Stimulated activated naive CD8-positive, alpha-beta T cell treated with anti-CD3 and anti-CD28 coated beads, Interleukin-15, Interleukin-2, amounts not matched to agents 100 U/mL and 50 U/mL, for 24 hours (primary cell): ENCODE data around the gene ERO1A.
A peak's percentile ranks its signal among the peaks of the same experiment; 100 is the strongest.

Experiments used
- ATAC-seq: fragments of 150-1000 bp; cut with Tn5 transposase; one replicate; pipeline ENCODE4 v1.10.0; 2021
- DNase-seq: peaks from one replicate; pipeline ENCODE4 v3.0.0; 2021

Gene ERO1A

DNA sequence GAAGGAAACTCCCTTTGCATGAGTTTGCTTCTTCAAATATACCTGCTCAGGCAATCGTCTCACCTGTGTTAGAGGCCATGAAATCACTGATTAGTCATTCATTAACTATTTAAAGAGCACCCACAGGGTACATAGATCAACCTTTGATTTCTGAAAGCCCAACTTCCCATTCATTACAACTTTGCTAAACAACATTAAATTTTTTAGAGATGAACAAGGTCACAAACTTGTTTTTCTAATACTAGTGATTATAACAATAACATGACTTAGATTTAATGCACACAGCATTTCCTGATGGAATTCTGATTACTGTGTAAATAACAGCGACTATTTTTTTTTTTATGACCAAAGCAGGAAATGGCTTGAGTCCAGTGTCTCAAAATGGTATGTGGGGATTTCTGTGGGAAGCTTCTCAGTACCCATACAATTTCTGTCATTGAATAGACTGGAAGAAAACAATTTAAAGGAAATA lies 5.4 kb upstream of the ERO1A start:
- no peak for DNase-seq

DNA sequence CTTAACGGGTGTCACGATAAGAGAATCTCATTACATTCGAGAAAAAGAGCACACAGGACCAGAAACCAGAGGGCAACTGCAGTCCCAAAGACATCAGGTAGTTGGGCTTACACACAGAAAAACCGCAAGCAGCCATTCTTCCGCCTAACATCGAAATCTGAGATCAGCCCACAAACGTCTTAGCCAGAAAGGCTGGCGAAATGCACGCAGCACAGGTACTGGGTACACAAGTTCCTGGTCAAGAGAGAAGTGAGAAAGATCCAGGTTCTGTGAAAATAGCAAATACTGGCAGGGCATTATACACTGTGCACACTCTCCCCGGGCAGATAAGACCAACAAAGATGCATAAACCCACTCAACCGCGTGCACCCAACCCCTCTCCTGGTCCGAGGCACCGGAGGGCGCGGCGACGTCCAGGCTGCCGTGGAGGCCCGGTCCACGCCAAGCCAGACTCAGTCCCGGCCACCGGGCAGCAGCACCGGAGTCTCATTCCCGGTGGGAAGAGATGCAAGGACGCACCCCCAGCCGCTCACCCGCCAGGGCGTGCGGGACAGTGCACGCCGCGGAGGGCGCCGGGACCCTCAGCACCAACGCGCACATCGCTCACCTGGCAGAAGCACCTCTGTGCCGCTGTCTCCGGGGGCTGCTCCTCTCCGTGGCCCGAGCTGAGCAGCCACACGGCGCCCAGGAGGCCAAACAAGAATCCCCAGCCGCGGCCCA lies 437 bp downstream of the ERO1A start:
- peak; percentile 60 for DNase-seq

More for the DNA sequence above, 5.4 kb upstream of the ERO1A start:
- ATAC-seq, result no peak

DNA sequence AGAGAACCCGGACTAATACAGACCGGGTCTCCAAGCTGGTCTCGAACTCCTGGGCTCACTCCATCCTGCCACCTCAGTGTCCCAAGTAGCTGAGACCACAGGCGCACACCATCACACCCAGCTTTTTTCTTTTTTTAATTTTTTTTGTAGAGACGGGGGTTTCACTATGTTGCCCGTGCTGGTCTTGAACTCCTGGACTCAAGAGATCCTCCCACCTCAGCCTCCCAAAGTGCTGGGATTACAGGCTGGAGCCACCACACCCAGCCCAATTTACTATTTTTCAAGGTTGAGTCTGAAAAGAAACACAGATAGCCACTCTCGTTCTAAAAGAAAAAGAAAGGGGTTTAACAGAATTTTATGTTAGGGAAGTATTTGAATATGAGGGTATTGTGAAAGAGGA lies 1.8 kb downstream of the ERO1A start:
- no peak for DNase-seq

More for the DNA sequence above, 437 bp downstream of the ERO1A start:
- peak; percentile 56 for ATAC-seq

DNA sequence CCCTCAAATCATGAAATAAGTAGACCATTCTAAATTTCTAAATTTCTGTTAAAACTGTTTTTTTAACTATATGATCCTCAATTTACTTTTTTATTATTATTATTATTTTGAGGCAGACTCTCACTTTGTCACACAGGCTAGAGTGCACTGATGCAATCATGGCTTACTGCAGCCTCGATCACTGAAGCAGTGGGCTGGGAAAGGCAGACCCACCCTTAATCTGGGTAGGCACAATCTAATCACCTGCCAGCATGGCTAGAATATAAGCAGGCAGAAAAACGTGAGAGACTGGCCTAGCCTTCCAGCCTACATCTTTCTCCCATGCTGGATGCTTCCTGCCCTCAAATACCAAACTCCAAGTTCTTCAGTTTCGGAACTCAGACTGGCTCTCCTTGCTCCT lies 2.3 kb downstream of the ERO1A start:
- no peak for ATAC-seq
- no peak for DNase-seq

More for the DNA sequence above, 1.8 kb downstream of the ERO1A start:
- ATAC-seq, result no peak

DNA sequence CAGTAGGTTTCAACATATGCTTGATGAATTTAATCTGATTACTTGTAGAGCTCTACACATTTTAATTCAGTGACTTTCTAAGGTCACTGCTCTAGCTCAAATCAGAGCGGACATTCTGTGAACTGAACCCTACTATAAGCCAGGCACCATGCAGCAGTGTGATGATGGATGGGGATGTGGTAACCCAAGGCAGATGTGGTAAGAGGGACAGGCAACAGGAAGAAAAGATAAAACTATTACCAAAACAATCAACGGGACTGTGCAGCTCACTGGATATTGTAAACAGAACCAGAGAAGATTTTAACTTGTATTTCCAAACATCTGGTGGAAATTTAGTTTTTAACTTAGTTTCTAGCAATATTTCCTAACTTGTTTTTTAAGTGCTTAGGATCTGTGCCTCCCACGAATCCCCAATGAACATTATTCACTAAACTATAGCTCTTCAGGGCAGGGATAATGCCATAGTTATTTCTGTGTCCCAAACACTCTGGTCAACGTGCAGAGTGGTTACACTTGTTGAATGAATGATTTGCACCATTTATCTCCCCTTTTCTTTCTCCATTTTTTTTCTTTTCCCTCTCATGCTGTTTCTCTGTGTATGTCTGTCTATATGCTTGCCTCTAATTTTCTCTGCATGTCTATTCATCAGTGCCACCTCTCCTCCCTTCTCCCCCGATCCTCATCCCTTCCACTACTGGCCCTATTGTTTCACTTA lies 3.0 kb downstream of the ERO1A start:
- DNase-seq (no peak), ATAC-seq (no peak)

DNA sequence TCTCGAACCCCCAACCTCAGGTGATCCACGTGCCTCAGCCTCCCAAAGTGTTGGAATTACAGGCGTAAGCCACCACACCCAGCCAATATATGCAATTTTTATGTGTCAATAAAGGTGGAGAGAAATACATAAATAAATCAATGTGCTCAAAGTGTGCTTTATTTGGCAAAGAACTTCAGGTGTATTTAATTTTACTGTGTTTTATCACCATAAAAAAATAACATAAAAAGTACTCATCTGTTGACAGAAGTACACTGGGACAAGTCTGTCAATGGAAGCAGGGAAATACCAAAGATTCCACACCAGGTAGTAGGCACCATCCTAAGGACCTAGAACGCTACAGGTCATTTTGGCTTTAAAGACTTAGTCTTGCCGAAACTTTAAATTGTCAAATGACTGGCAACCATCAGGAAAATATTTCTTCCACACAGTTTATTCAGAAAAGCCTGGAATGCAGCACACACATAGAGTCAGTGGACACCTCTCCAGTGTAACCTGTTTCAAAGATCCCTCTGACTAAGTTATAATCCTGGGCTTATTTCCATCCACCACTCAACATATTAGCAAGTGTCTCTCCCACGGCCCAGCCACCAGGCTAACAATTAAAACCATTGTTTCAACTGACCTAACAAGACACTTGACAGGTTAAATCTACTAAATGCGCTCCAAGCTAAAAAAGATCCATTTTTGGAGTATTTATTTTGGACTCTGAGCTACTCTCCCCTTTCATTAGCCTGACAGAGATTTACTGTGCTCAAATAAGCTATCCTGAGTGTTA lies 4.2 kb downstream of the ERO1A start:
- ATAC-seq (no peak), DNase-seq (no peak)

DNA sequence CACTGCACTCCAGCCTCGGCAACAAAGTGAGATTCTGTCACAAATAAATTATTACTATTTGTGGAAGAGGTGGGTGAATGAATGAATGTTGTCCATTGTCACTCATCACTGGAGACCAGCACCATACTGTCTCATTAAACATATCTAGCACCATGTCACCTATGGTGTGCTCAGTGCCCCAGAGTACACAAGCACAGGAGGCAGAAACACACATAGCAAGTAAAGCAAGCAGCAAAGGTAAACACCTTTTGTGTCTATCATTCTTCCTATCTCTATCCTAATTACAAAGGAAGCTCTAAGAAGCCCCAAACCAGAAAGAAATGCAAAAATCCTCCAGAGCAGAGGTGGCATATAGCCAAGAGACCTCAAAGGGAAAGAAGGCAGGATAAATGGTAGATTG lies 9.2 kb downstream of the ERO1A start:
- ATAC-seq, result no peak
- DNase-seq, result no peak

DNA sequence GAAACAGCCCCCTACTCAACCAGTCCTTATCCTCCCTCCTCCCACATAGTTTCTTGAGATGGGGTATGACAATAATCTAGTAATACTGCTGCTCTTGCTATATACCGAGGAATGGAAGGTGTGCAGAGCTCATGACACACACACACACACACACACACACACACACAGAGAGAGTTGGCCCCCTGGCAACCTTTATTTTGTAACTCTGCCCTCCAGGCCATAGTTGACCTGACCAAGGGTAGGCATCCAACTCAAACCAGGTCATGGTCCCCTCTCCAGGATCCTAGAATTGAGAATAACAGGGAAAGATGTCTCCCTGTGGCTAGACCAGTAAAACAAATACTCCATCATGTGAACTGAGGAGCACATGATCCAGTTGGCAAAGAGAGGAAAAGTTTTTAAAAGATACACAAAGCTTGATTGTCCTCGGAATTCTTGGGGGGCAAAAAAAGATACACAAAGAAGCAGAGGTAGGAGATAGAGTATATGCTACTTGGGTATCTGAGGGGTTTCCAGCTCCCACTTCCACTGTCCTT lies 11.3 kb downstream of the ERO1A start:
- DNase-seq, result no peak
- no peak for ATAC-seq

DNA sequence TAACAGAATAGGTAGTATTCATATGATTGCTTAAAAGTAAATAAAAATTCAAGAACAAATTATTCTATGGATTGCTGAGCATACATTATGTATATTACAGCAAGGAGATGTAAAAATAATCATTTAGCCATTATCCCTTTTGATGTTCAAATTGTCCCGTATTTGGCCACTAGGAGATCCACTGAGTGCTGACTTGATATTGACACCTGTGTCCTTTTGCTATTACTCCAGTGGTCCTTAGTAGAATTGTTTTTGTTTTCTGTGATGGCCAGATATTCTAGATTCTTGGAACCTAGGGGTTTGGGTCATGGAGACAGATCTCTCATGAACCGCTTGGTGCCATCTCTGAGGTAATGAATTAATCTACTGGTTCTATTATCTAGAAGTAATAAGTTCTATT lies 16.8 kb downstream of the ERO1A start:
- DNase-seq, result no peak

DNA sequence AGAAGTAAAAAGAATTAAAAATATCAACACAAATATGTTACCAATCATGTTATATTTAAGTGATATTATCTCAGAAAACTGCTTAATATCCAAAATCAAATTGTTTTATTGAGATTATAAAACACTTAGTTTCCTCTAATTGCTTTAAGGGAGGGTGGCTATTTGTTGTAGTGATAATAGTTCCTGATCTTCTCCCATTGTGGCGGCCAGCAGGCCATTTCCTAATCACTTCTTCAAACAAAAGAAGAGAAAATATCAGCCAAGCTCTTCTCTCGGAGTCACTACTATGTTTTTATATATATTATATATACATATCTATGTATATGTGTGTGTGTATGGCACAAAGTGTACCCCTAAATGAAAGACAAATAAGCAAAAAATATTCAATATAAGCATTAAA lies 31.5 kb downstream of the ERO1A start:
- DNase-seq (no peak), ATAC-seq (no peak)

More for the DNA sequence above, 16.8 kb downstream of the ERO1A start:
- peak; percentile 23 for ATAC-seq

DNA sequence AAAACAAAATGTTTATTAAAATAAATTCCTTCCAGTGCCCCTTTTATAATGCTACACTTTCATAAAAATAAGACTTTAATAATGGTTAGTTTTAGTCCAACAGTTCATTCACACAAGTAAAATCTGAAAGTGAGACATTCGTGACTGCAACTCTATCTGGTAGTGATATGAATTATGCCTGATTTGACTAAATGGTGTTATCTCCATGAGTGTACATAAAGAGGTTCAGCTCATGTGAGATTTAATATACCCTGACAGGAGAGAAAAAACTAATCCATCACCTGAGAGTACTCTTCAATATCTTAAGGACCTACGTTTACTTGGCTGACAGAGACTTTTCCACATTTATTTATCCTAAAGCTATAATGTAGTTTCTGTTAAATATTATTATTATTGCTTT lies 34.0 kb downstream of the ERO1A start:
- no peak for DNase-seq
- no peak for ATAC-seq

DNA sequence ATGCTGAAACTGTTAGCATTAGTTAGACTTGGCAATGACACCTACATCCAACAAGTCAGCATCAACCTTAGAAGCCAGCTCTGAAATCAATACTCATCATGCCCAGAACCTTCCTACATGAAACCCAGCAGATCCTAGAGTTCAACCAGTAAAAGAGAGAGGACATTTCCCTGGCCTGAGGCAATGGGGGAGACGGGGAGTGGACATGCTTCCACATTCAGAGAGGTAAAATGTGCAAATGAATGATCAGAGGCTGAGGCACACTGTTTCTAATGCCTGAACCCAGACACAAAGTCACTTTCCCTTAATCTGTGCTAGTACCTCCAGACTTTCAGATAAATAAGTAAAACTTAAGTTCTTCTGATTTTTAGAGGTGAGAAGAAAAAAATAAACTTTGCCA lies 34.5 kb downstream of the ERO1A start:
- ATAC-seq (no peak), DNase-seq (no peak)

DNA sequence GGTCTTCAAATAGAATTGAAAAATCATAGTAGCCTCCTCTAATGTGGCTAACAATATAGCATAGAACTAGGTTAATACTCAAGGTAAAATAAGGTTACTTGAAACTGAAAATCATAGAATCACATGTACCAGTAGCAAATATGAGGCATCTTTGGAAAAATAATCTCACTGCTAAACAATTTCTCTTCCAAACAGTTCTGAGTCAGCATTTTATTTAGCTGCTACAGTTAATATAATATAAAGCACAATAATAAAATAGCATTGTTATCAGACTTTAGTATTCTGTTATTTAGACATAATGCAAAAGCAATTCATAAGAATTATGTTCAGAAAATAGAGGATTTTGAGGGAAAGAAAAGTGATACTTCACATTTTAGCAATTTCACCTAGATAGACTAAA lies 35.0 kb downstream of the ERO1A start:
- ATAC-seq (no peak), DNase-seq (no peak)

DNA sequence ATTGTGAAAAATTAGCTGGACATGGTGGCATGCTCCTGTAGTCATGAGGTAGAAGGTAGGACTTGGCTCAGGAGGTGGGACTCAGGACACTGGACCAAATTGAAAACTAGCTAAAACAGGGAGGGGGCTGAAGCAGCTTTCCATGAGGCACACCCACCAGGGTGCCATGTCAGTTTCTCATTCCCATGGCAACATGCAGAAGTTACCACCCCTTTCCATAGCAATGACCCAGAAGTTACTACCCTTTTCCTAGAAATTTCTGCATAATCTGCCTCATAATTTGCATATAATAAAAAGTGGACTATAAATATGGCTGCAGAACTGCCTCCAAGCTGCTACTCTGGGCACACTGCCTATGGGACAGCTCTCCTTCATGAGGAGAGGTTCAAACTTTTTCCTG lies 38.5 kb downstream of the ERO1A start:
- ATAC-seq (no peak), DNase-seq (no peak)

DNA sequence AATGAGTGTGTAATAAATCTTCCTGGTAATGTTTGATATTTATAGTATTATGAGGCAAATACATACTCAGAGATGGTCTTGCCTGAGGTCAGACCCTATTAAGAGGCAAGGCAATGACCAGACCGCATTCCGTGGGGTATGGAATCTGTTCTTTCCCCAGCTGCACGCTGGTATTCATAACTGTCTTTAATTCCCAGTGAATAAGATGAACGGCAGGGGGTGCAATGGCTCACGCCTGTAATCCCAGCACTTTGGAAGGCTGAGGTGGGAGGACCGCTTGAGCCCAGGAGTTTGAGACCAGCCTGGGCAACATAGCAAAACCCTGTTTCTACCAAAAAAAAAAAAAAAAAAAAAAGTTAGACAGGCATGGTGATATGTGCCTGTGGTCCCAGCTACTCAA lies 44.6 kb downstream of the ERO1A start:
- DNase-seq (no peak), ATAC-seq (no peak)

DNA sequence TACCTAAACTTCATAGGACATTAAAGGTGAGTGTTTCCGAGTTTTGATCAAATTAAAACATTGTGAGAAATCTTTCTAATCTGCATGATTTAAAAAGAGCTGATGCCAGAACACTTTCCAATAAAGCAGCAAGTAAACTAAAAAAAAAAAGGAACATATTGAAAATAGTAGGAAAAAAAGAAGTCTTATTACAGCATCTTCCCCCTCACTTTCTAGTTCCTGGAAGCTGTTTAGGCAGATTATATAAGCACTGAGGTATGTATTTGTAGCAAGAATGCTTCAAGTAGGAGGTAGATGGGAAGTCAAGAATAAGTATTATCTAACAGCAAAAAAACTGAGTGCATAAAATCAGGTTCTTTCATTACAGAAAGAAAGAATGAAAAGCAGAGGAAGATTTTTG lies 45.8 kb downstream of the ERO1A start:
- no peak for ATAC-seq

DNA sequence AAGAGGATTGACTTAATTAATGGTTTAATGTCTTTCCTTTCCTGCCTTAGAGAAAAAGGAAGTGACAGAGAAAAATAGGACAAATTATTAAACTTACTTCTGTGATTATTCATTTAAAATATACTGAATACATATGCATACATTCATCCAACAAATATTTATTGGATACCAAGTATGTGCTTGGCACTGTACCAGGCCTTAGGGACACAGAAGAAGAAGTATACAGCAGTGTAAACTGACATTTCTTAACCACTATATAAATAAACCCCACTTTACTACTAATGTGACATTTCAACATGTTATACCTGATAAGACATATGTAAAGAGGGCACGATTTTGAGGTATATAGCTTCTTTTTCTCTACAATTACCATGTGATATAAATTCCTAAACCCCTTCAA lies 53.6 kb downstream of the ERO1A start:
- no peak for DNase-seq

More for the DNA sequence above, 45.8 kb downstream of the ERO1A start:
- no peak for DNase-seq

DNA sequence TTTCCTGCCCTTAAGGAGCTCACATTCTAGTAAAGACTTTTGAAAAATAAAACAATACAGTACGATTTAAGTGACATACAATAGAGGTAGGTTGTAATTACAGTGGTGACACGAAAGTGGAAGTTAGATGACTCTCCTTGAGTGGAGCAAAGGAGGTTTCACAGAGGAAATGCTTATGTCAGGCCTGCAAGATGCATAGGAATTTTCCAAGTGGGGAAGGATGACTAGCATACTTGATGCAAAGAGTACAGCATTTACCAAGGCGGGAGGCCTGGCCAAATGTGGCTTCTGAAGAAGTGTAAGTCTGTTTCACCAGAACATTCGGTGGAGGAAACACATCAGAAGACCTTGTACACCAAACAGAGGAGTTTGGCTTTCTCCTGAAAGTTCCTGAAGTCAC lies 55.2 kb downstream of the ERO1A start:
- DNase-seq (peak; percentile 17), ATAC-seq (peak; percentile 91)

More for the DNA sequence above, 53.6 kb downstream of the ERO1A start:
- ATAC-seq, result no peak

DNA sequence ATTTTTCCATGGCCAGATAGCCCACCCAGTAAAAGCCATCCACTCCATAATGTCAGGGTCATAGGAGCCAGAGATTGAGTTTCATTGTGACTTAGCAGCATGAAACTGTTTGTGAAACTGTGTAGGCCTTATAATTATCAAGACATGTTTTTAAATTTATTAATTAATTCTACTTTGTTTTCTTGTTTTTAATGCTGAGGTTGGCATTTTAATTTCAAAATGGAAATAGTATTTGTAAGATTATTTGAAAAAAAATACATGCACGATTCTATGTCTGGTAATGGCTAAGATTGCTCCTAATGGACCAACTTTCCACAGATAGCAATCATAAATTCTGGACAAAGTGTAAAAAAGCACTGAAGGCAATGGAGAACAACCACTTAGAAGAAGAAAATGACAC lies 75.7 kb downstream of the ERO1A start:
- ATAC-seq (no peak), DNase-seq (no peak)

DNA sequence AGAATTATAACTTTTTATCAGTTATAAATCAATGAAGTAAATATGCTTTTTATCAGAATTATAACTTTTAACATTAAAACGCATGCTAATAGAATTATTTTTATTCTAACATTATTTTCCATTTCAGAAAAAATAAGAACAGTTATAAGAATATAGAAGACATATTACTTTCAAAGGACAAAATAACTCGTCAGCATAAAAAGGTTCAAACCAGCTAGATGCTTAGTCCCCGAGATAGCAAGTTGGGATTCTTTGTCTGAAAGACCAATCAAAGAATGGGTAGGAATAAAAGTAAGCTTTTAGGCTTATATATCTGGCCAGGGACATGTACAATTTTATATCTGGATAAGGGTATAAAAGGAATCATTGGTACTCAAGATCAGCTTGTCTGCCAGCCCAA lies 76.8 kb downstream of the ERO1A start:
- DNase-seq, result no peak
- no peak for ATAC-seq

DNA sequence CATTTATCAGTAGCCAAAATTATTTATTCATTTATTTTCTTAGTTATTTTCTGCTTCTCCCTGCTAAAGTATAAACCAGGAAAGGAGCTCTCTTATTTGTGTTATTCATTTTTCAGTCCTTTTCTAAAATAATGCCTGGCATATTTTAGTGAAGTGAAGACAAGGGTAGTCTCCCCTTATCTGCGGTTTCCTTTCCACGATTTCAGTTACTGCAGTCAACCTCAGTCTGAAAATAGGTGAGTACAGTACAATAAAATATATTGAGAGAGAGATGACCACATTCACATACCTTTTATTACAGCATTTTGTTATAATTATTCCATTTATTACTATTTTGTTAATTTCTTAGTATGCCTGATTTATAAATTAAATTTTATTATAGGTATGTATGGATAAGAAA lies 85.2 kb downstream of the ERO1A start:
- DNase-seq (no peak), ATAC-seq (no peak)

DNA sequence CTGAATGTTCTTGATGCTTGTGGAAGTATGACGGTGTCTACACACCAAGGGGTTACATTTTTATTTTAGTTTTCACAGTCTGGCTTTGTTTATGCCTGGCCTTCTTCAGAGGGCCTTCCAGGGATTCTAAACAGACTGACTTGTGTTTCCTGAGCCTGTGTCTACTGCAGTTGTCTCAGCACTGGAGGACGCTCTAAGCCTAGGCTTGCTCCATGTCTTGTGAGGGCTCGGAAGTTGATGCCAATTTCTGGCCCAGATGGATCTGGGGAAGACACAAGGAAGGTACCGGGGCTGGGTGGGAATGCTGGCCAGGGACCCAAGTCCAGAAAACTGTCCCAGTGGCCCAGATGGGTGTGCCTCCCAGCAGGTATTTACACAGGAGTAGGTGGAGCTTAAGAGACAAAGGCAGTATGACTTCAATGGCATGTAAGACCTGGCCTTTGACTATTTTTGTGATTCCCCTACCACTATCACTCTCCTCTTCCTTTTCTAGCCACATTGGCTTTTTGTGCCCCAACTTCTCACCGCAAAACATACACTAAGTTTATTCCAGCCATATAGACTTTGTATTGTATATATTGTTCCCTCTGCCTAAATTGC lies 85.8 kb downstream of the ERO1A start:
- ATAC-seq, result no peak
- DNase-seq, result no peak
